ENCODE data around the gene RASL12.

DNA sequence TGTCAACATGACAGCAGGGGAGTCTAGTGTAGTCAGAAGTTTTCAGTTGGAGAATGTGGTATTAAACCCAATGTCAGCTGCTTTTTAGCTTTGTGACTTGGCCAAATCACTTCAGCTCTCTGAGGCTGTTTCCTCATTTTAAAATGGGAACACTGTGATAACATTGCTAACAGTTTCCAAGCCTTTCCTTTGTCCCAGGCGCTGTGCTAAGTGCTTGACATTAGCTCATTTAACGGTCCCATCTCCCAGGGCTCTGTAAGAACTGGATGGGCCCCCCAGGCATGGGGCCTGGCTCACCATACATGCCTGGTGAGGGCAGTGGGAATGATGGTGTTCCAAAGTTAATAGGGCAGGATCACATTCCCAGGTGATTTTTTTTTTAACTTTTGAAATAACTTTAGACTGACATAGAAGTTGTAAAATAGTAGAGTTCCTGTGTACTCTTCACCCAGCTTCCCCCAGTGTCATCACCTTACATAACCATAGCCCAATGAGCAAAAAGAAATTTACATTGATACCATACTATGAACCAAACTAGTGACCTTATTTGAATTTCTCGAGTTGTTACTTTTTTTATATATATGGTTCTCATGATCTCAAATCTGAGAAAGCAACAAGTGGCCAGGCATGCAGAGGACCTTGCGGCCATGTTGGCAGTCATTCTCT lies 7.7 kb downstream of the RASL12 start:
- TF ChIP-seq CTCF (conservative IDR thresholded peaks at IDR 0.05 in 1 of 2, IDR thresholded peaks at IDR 0.05 in 1 of 2; ENCODE audit: low read depth in 1 of 2, low read length in 2 of 2) = no peak
- TF ChIP-seq EZH2 (IDR thresholded peaks at IDR 0.05; ENCODE audit: low read length, missing control alignments) = no peak

Data from fibroblast of lung (primary cell).